Stimulated activated CD4-positive, alpha-beta T cell treated with anti-CD3 and anti-CD28 coated beads, Interleukin-1b, Interleukin-23, amount 100 ng/mL, for 4 hours (primary cell): ENCODE results near the gene OR51E1.

Experiments
- DNase-seq, 2 donors: peaks; one replicate each; pipeline ENCODE4 v3.0.0-alpha.2; 2020; ENCODE audit warnings: low read depth in 2 of 2

Gene OR51E1

GRCh38 chr11:4643682-4644081, at the start of gene OR51E1:
Gene OR51E1, plus strand, starts transcription at chr11:4643982. Its CDS starts 8,545 bp downstream, at chr11:4652527.
- no peak for DNase-seq

GRCh38 chr11:4605057-4605456, 38.7 kb upstream of the OR51E1 start:
- DNase-seq = no peak

GRCh38 chr11:4606231-4607015, 37.4 kb upstream of the OR51E1 start:
- no peak for DNase-seq

- DNase-seq = no peak
Observed at GRCh38 chr11:4607096-4607495, 36.7 kb upstream of the OR51E1 start.

GRCh38 chr11:4607781-4608666, 35.8 kb upstream of the OR51E1 start, which contains the start of gene TRIM68:
Gene TRIM68, minus strand, starts transcription at chr11:4608231. Its CDS starts 2,727 bp downstream, at chr11:4605504.
- DNase-seq = peak; percentile 88 to 90

- no peak for DNase-seq
Observed at GRCh38 chr11:4610258-4610935, 33.4 kb upstream of the OR51E1 start.

GRCh38 chr11:4611986-4612385, 31.8 kb upstream of the OR51E1 start:
- DNase-seq = no peak

GRCh38 chr11:4615856-4616444, 27.8 kb upstream of the OR51E1 start:
- DNase-seq = no peak

- no peak for DNase-seq
Observed at GRCh38 chr11:4619514-4619913, 24.3 kb upstream of the OR51E1 start.

GRCh38 chr11:4626207-4627099, 17.3 kb upstream of the OR51E1 start:
- DNase-seq = no peak

GRCh38 chr11:4636136-4636535, 7.6 kb upstream of the OR51E1 start:
- DNase-seq = no peak

GRCh38 chr11:4636962-4637661, 6.7 kb upstream of the OR51E1 start, which contains the start of gene OR51D1:
Gene OR51D1, plus strand, starts transcription at chr11:4637477. Its CDS starts 2,314 bp downstream, at chr11:4639791.
- DNase-seq = peak; percentile 52 to 60

GRCh38 chr11:4637662-4638047, 6.1 kb upstream of the OR51E1 start:
- DNase-seq = no peak

GRCh38 chr11:4639931-4640330, 3.9 kb upstream of the OR51E1 start:
- no peak for DNase-seq

GRCh38 chr11:4641501-4641900, 2.3 kb upstream of the OR51E1 start:
- no peak for DNase-seq

- DNase-seq = no peak
Observed at GRCh38 chr11:4642043-4642442, 1.7 kb upstream of the OR51E1 start.

- no peak for DNase-seq
Observed at GRCh38 chr11:4643076-4643475, 706 bp upstream of the OR51E1 start.

GRCh38 chr11:4644233-4644632, 451 bp downstream of the OR51E1 start:
- DNase-seq = no peak

- no peak for DNase-seq
Observed at GRCh38 chr11:4645974-4646373, 2.2 kb downstream of the OR51E1 start.

GRCh38 chr11:4647766-4648165, 4.0 kb downstream of the OR51E1 start:
- no peak for DNase-seq
